HCT116 (cell line): Measurements from ENCODE around the gene PGK2. TPM values are rescaled to one million over a fixed set of nuclear protein-coding genes. Genes with fewer than 3 reads are reported as not detected.

ENCODE experiments used
- ATAC-seq: fragments of 200-7000 bp; cut with Tn5 transposase; 2 replicates; pipeline ENCODE4 v1.9.1; 2020; ENCODE audit warnings: mild to moderate bottlenecking, moderate library complexity
- BruUV-seq: library from RNA; stranded (reverse); fragments of 400-500 nt; replicated peaks from 2 replicates; lab custom pipeline; 2021; lab: Mats Ljungman, UMichigan
- CTCF ChIA-PET: fragments of 300-600 bp; sonication (Branson Sonifier 250); formaldehyde crosslinking; loops from one replicate; lab custom pipeline; 2021; ENCODE audit warnings: antibody characterized with exemption; lab: Charles Lee
- POLR2A ChIA-PET: fragments of 300-600, 350-600 bp; sonication (Branson Sonifier 250); formaldehyde crosslinking; loops from one replicate; lab custom pipeline; 2021; ENCODE audit warnings: antibody characterized with exemption; lab: Charles Lee
- RAD21 ChIA-PET, 2 experiments: fragments of 300-600 bp; sonication (Branson Sonifier 250); formaldehyde crosslinking; loops; one replicate each; lab custom pipeline; 2023; ENCODE audit warnings: low total read pairs in 2 of 2; ENCODE audit not compliant: uncharacterized antibody in 2 of 2, unreplicated experiment in 2 of 2, low non-redundant PET in 1 of 2; lab: Charles Lee
- DNase-seq: peaks from one replicate; pipeline ENCODE4 v3.0.0-alpha.2; 2010; ENCODE audit warnings: low read depth, low spot score
- H2AFZ ChIP-seq: fragments of 200-600 bp; shearing (Covaris generic), sonication (generic); 2 replicates; pipeline ENCODE4 v1.6.1; 2017; ENCODE audit warnings: low read depth, mixed run types, mixed read lengths, antibody characterized with exemption, low read length; ENCODE audit not compliant: poor library complexity, severe bottlenecking
- H3K27ac ChIP-seq: 2 replicates; pipeline ENCODE4 v1.5.1; 2012; ENCODE audit warnings: low read depth, low read length
- H3K27me3 ChIP-seq: fragments of 200-600 bp; sonication (generic); 2 replicates; pipeline ENCODE4 v1.6.1; 2016; ENCODE audit warnings: mixed run types, low read length, mixed read lengths; ENCODE audit not compliant: insufficient read depth
- H3K36me3 ChIP-seq, 2 experiments: fragments of 200-500 bp in 1 of 2; fragments of 200-600 bp in 1 of 2; sonication (Bioruptor generic) in 1 of 2; sonication (generic) in 1 of 2; 2 replicates each; pipeline versions ENCODE4 v1.5.1 to v1.6.1; 2014 to 2016; ENCODE audit warnings: low read length in 2 of 2, inconsistent platforms in 1 of 2, mixed read lengths in 1 of 2, mixed run types in 1 of 2; ENCODE audit not compliant: insufficient read depth in 2 of 2, control insufficient read depth in 1 of 2
- H3K4me1 ChIP-seq, 2 experiments: fragments of 200-600 bp in 1 of 2; sonication (generic) in 1 of 2; 2 replicates each; pipeline versions ENCODE4 v1.5.1 to v1.6.1; 2012 to 2017; ENCODE audit warnings: low read length in 2 of 2, inconsistent platforms in 1 of 2, mild to moderate bottlenecking in 1 of 2, mixed read lengths in 1 of 2, mixed run types in 1 of 2, moderate library complexity in 1 of 2; ENCODE audit not compliant: insufficient read depth in 2 of 2, control insufficient read depth in 1 of 2
- H3K4me2 ChIP-seq: fragments of 200-600 bp; sonication (generic); 2 replicates; pipeline ENCODE4 v1.6.1; 2017; ENCODE audit warnings: mixed run types, low read length, mixed read lengths
- H3K4me3 ChIP-seq, 2 experiments: fragments of 200-600 bp in 1 of 2; sonication (generic) in 1 of 2; replicated peaks in 1 of 2; 2 replicates each; pipeline ENCODE4 v1.5.1; 2011 to 2016; ENCODE audit warnings: low read length in 2 of 2, control low read depth in 1 of 2, low read depth in 1 of 2, mild to moderate bottlenecking in 1 of 2, mixed read lengths in 1 of 2, mixed run types in 1 of 2
- H3K79me2 ChIP-seq: fragments of 200-600 bp; sonication (generic); 2 replicates; pipeline ENCODE4 v1.6.1; 2017; ENCODE audit warnings: mild to moderate bottlenecking, mixed run types, low read length, moderate library complexity, mixed read lengths; ENCODE audit not compliant: insufficient read depth
- H3K9ac ChIP-seq: fragments of 200-600 bp; sonication (generic); 2 replicates; pipeline ENCODE4 v1.6.1; 2016; ENCODE audit warnings: low read length, mixed read lengths
- H3K9me2 ChIP-seq: fragments of 200-600 bp; sonication (generic), shearing (Covaris generic); 2 replicates; pipeline ENCODE4 v1.6.1; 2017; ENCODE audit warnings: mixed run types, mild to moderate bottlenecking, moderate library complexity; ENCODE audit not compliant: insufficient read depth
- H3K9me3 ChIP-seq, 2 experiments: fragments of 200-500 bp in 1 of 2; fragments of 200-600 bp in 1 of 2; sonication (Bioruptor generic) in 1 of 2; sonication (generic) in 1 of 2; 2 replicates each; pipeline ENCODE4 v1.6.1; 2014 to 2017; ENCODE audit warnings: low read length in 2 of 2, mixed read lengths in 2 of 2, inconsistent platforms in 1 of 2, low read depth in 1 of 2, mild to moderate bottlenecking in 1 of 2, mixed run types in 1 of 2, moderate library complexity in 1 of 2; ENCODE audit not compliant: control insufficient read depth in 1 of 2, insufficient read depth in 1 of 2
- H4K20me1 ChIP-seq: fragments of 200-600 bp; sonication (generic), shearing (Covaris generic); 2 replicates; pipeline ENCODE4 v1.6.1; 2017; ENCODE audit warnings: mixed run types, mild to moderate bottlenecking, moderate library complexity; ENCODE audit not compliant: insufficient read depth
- EGR1 ChIP-seq: IDR thresholded peaks from 2 replicates; pipeline ENCODE4 v1.6.1; 2012; ENCODE audit warnings: low read depth
- ELF1 ChIP-seq: IDR thresholded peaks from 2 replicates; pipeline ENCODE4 v1.6.1; 2012; ENCODE audit warnings: low read depth, borderline replicate concordance
- EZH2phosphoT487 ChIP-seq: fragments of 200-600 bp; IDR thresholded peaks from 2 replicates; pipeline ENCODE4 v1.6.1; 2018; ENCODE audit warnings: antibody characterized with exemption, borderline replicate concordance
- FOSL1 ChIP-seq: IDR thresholded peaks from 2 replicates; pipeline ENCODE4 v1.6.1; 2012; ENCODE audit warnings: low read depth
- POLR2A ChIP-seq: IDR thresholded peaks from 2 replicates; pipeline ENCODE4 v1.7.0; 2011; ENCODE audit warnings: borderline replicate concordance; ENCODE audit not compliant: insufficient read depth, insufficient read length; ENCODE audit errors: extremely low read depth
- RAD21 ChIP-seq: IDR thresholded peaks from 2 replicates; pipeline ENCODE4 v1.6.1; 2012; ENCODE audit warnings: low read depth, mild to moderate bottlenecking
- SP1 ChIP-seq: IDR thresholded peaks from 2 replicates; pipeline ENCODE4 v1.6.1; 2012; ENCODE audit warnings: low read depth
- SRF ChIP-seq: IDR thresholded peaks from 2 replicates; pipeline ENCODE4 v1.6.1; 2012; ENCODE audit warnings: low read depth
- TCF7L2 ChIP-seq: IDR thresholded peaks from 2 replicates; pipeline ENCODE4 v1.7.0; 2011; ENCODE audit warnings: borderline replicate concordance, inconsistent platforms; ENCODE audit not compliant: insufficient read depth, insufficient read length; ENCODE audit errors: extremely low read depth
- YY1 ChIP-seq: IDR thresholded peaks from 2 replicates; pipeline ENCODE4 v1.6.1; 2011; ENCODE audit warnings: low read length, low read depth, moderate library complexity, mild to moderate bottlenecking; ENCODE audit not compliant: insufficient replicate concordance; ENCODE audit errors: extremely low read depth
- intact Hi-C: fragments of 100-400 bp; cut with micrococcal nuclease; formaldehyde crosslinking; loops from 2 replicates; pipeline ENCODE4 v1.10.0; 2022
- total RNA-seq: library from RNA; stranded (reverse); gene quantifications from one replicate; pipeline ENCODE4 v1.2.1, GENCODE V29; 2021; ENCODE audit not compliant: unreplicated experiment
- TF ChIP-seq, protein P1 (sequence below): IDR thresholded peaks from 2 replicates; pipeline ENCODE4 v1.6.1; 2011; ENCODE audit warnings: mild to moderate bottlenecking, low read length, moderate library complexity; ENCODE audit not compliant: insufficient replicate concordance; ENCODE audit errors: extremely low read depth
- TF ChIP-seq, protein P2 (sequence below), 3 experiments: fragments of 200-600 bp in 1 of 3; sonication (generic) in 1 of 3; IDR thresholded peaks in 2 of 3; conservative IDR thresholded peaks in 1 of 3; 2 replicates each; pipeline ENCODE4 v1.5.1; 2012 to 2017; ENCODE audit warnings: low read depth in 2 of 3, low read length in 2 of 3, antibody characterized with exemption in 1 of 3, borderline replicate concordance in 1 of 3, control low read depth in 1 of 3, mild to moderate bottlenecking in 1 of 3, mixed read lengths in 1 of 3, mixed run types in 1 of 3, moderate library complexity in 1 of 3; ENCODE audit not compliant: insufficient read depth in 1 of 3

PGK2 gene
- total RNA-seq, 1 experiment from 2014 or later = not detected

DNA sequence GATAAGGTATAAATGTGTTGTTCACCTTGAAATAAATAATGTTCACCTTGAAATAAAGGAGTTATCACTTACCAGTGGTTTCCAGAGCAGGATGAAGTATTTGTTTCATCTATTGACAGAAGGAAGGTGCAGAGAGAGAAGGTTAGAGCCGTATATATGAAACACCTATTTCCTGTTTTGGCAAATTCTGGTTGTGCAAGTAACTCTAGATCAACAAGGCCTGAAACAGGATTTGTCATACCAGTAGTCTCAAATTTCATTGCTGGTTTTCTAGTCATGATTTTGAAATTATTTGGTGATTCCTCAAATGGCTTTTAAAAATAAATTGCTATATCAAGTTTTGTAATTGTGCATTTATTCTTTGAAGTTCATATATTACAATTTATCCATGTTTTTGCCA is 42.8 kb downstream of the PGK2 start, which contains the start of gene CRISP3:
Gene CRISP3 (minus strand): TSS at position 130 of the 400 bp plus-strand sequence. CDS start 21 bp downstream, at position 109.
- H3K9me2 ChIP-seq = no peaks in the 10 kb centered on the region
- RAD21 ChIA-PET = no interaction called here

DNA sequence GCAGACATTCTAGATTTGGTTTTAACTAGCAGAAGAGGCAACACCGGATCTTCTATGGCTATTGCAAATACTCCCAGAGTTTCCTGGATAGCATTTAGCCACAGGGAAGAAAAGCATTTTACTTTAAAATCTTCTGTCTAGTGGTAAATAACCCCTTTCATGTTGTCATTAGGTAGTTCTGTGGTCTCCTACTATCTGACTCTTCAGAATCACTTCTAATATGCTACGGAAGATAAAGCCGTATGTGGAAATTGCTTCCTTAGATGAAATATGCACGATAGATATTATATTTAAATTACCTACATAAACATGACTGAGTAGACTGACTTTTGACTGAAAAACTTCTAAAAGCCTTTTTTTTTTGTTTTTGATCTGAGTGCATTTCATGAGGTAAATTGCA is 43.7 kb downstream of the PGK2 start:
- Histone ChIP-seq H2AFZ (no peak overlapping the region), H3K9ac (no peak overlapping the region), H3K9me2 (no peaks in the 10 kb centered on the region), H3K4me1 (no peaks in the 10 kb centered on the region), H3K79me2 (no peaks in the 10 kb centered on the region), H3K4me2 (no peak overlapping the region), H3K36me3 (no peaks in the 10 kb centered on the region), H4K20me1 (no peaks in the 10 kb centered on the region), H3K27me3 (no peaks in the 10 kb centered on the region), H3K27ac (no peak overlapping the region), H3K4me3 (no peak overlapping the region), H3K9me3 (no peaks in the 10 kb centered on the region)
- POLR2A ChIA-PET = no interaction called here
- DNase-seq (no peak), ATAC-seq (no peak)
- intact Hi-C loops = no loop called here
- CTCF ChIA-PET = no interaction called here
- RAD21 ChIA-PET = no interaction called here
- no TSS peak for BruUV-seq
- TF ChIP-seq FOSL1 (no peak), SP1 (no peak), EZH2phosphoT487 (no peak), ELF1 (no peak), YY1 (no peak), RAD21 (no peak)
- TF ChIP-seq, protein P1, sequence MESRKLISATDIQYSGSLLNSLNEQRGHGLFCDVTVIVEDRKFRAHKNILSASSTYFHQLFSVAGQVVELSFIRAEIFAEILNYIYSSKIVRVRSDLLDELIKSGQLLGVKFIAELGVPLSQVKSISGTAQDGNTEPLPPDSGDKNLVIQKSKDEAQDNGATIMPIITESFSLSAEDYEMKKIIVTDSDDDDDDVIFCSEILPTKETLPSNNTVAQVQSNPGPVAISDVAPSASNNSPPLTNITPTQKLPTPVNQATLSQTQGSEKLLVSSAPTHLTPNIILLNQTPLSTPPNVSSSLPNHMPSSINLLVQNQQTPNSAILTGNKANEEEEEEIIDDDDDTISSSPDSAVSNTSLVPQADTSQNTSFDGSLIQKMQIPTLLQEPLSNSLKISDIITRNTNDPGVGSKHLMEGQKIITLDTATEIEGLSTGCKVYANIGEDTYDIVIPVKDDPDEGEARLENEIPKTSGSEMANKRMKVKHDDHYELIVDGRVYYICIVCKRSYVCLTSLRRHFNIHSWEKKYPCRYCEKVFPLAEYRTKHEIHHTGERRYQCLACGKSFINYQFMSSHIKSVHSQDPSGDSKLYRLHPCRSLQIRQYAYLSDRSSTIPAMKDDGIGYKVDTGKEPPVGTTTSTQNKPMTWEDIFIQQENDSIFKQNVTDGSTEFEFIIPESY = no peak

More for the DNA sequence above, 42.8 kb downstream of the PGK2 start, which contains the start of gene CRISP3:
- CTCF ChIA-PET = no interaction called here
- no peak within 1 kb of the TSS for H2AFZ ChIP-seq
- H4K20me1 ChIP-seq = no peaks in the 10 kb centered on the region
- no peaks in the 10 kb centered on the region for H3K4me1 ChIP-seq
- TF ChIP-seq EZH2phosphoT487 (no peak), SRF (no peak), FOSL1 (no peak), TCF7L2 (no peak), POLR2A (no peak), EGR1 (no peak)
- TF ChIP-seq, protein P2, sequence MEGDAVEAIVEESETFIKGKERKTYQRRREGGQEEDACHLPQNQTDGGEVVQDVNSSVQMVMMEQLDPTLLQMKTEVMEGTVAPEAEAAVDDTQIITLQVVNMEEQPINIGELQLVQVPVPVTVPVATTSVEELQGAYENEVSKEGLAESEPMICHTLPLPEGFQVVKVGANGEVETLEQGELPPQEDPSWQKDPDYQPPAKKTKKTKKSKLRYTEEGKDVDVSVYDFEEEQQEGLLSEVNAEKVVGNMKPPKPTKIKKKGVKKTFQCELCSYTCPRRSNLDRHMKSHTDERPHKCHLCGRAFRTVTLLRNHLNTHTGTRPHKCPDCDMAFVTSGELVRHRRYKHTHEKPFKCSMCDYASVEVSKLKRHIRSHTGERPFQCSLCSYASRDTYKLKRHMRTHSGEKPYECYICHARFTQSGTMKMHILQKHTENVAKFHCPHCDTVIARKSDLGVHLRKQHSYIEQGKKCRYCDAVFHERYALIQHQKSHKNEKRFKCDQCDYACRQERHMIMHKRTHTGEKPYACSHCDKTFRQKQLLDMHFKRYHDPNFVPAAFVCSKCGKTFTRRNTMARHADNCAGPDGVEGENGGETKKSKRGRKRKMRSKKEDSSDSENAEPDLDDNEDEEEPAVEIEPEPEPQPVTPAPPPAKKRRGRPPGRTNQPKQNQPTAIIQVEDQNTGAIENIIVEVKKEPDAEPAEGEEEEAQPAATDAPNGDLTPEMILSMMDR (IDR thresholded peaks at IDR 0.05 in 2 of 3, conservative IDR thresholded peaks at IDR 0.05 in 1 of 3; ENCODE audit: borderline replicate concordance in 1 of 3, insufficient read depth in 1 of 3, low read depth in 2 of 3, low read length in 2 of 3) = no peak
- no peak within 1 kb of the TSS for H3K4me2 ChIP-seq
- intact Hi-C loops = no loop called here
- H3K4me3 ChIP-seq = no peak within 1 kb of the TSS
- DNase-seq (no peak), ATAC-seq (no peak)
- POLR2A ChIA-PET = no interaction called here
- H3K79me2 ChIP-seq = no peaks in the 10 kb centered on the region
- no peaks in the 10 kb centered on the region for H3K27me3 ChIP-seq
- no peak within 1 kb of the TSS for H3K9ac ChIP-seq
- no TSS peak for BruUV-seq
- no peaks in the 10 kb centered on the region for H3K36me3 ChIP-seq
- H3K9me3 ChIP-seq = no peaks in the 10 kb centered on the region
- H3K27ac ChIP-seq = no peak within 1 kb of the TSS
